ENCODE results near the gene GGA3.
"Not testable (repeated sequence)": the region's sequence is repeated elsewhere in the genome, so short reads cannot be mapped to it uniquely, and the experiment has no call there.

Gene GGA3

GRCh38 chr17:75208161-75208560 lies 53.2 kb downstream of the GGA3 start:
- no peak for DNase-seq

DNA sequence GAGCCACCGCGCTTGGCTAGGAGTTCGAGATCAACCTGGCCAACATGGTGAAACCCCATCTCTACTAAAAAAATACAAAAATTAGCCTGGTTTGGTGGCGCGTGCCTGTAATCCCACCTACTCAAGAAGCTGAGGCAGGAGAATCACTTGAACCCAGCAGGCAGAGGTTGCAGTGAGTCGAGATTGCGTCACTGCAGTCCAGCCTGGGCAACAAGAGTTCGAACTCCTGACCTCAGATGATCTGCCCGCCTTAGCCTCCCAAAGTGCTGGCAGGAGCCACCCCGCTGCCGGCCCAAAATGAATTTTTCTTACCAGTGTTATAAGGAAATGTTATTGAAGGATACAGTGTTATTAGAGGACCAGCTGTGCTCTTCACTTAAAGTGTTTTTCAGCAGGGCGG lies 53.6 kb downstream of the GGA3 start:
- DNase-seq = no peak

GRCh38 chr17:75207050-75207407 lies 54.4 kb downstream of the GGA3 start:
- not testable (repeated sequence) for DNase-seq

- DNase-seq = no peak
Observed at GRCh38 chr17:75205793-75206163, 55.6 kb downstream of the GGA3 start.

- peak; percentile 94 for DNase-seq
Observed at GRCh38 chr17:75205037-75205792, 56.2 kb downstream of the GGA3 start, which contains the start of gene NUP85. TSS of gene NUP85 (plus strand) at chr17:75205679. CDS start at chr17:75205762, 83 bp downstream.

GRCh38 chr17:75199886-75200618 lies 61.4 kb downstream of the GGA3 start:
- DNase-seq = no peak

GRCh38 chr17:75194879-75195278 lies 66.5 kb downstream of the GGA3 start:
- DNase-seq = no peak

GRCh38 chr17:75191584-75191983 lies 69.8 kb downstream of the GGA3 start:
- DNase-seq = no peak

GRCh38 chr17:75188614-75189013 lies 72.8 kb downstream of the GGA3 start:
- no peak for DNase-seq
